ENCODE measurements around the gene NDE1.

GRCh38 chr16:15694499-15694898 lies 44.5 kb downstream of the NDE1 start:
- TF ChIP-seq, protein P1, sequence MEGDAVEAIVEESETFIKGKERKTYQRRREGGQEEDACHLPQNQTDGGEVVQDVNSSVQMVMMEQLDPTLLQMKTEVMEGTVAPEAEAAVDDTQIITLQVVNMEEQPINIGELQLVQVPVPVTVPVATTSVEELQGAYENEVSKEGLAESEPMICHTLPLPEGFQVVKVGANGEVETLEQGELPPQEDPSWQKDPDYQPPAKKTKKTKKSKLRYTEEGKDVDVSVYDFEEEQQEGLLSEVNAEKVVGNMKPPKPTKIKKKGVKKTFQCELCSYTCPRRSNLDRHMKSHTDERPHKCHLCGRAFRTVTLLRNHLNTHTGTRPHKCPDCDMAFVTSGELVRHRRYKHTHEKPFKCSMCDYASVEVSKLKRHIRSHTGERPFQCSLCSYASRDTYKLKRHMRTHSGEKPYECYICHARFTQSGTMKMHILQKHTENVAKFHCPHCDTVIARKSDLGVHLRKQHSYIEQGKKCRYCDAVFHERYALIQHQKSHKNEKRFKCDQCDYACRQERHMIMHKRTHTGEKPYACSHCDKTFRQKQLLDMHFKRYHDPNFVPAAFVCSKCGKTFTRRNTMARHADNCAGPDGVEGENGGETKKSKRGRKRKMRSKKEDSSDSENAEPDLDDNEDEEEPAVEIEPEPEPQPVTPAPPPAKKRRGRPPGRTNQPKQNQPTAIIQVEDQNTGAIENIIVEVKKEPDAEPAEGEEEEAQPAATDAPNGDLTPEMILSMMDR (IDR thresholded peaks at IDR 0.05) = no peak
- TF ChIP-seq POLR2A (IDR thresholded peaks at IDR 0.05) = no peak

Measured in stomach (tissue), 4 donors.